Activated naive CD4-positive, alpha-beta T cell treated with anti-CD3 and anti-CD28 coated beads, Interleukin-2, amount 50 U/mL, for 24 hours (primary cell): Measurements from ENCODE around the gene ST3GAL3.
"Not testable (repeated sequence)": the region's sequence is repeated elsewhere in the genome, so short reads cannot be mapped to it uniquely, and the experiment has no call there.

Experiments
- H3K27ac Mint-ChIP-seq: one replicate; pipeline ENCODE4 v1.8.0; 2021; ENCODE audit warnings: mild to moderate bottlenecking, mixed read lengths
- H3K27me3 Mint-ChIP-seq: one replicate; pipeline ENCODE4 v1.8.0; 2021; ENCODE audit warnings: mixed read lengths
- H3K36me3 Mint-ChIP-seq: one replicate; pipeline ENCODE4 v1.8.0; 2021; ENCODE audit warnings: mixed read lengths
- H3K4me1 Mint-ChIP-seq: one replicate; pipeline ENCODE4 v1.8.0; 2021; ENCODE audit warnings: mixed read lengths
- H3K4me3 Mint-ChIP-seq: one replicate; pipeline ENCODE4 v1.8.0; 2021; ENCODE audit warnings: mild to moderate bottlenecking, mixed read lengths
- H3K9me3 Mint-ChIP-seq: one replicate; pipeline ENCODE4 v1.8.0; 2021; ENCODE audit warnings: mixed read lengths

ST3GAL3 gene

GRCh38 chr1:43833902-43834279 is 126.6 kb downstream of the ST3GAL3 start:
- H3K27ac Mint-ChIP-seq, H3K4me3 Mint-ChIP-seq, H3K27me3 Mint-ChIP-seq, H3K9me3 Mint-ChIP-seq: not testable (repeated sequence)
- Mint-ChIP-seq H3K4me1 (peaks cover 50% of the 10 kb centered on the region), H3K36me3 (peaks cover 13% of the 10 kb centered on the region)

GRCh38 chr1:43834280-43835081 is 127.1 kb downstream of the ST3GAL3 start:
- H3K4me1 Mint-ChIP-seq: peaks cover 50% of the 10 kb centered on the region
- no peaks in the 10 kb centered on the region for H3K27me3 Mint-ChIP-seq
- H3K4me3 Mint-ChIP-seq: no peak overlapping the region
- no peaks in the 10 kb centered on the region for H3K9me3 Mint-ChIP-seq
- peaks cover 16% of the 10 kb centered on the region for H3K36me3 Mint-ChIP-seq
- H3K27ac Mint-ChIP-seq: no peak overlapping the region

- no peak overlapping the region for H3K4me3 Mint-ChIP-seq
Observed at GRCh38 chr1:43835082-43836021, 128.0 kb downstream of the ST3GAL3 start.

GRCh38 chr1:43836267-43836951 is 129.1 kb downstream of the ST3GAL3 start:
- peaks cover 50% of the 10 kb centered on the region for H3K4me1 Mint-ChIP-seq
- H3K27me3 Mint-ChIP-seq: no peaks in the 10 kb centered on the region
- no peaks in the 10 kb centered on the region for H3K9me3 Mint-ChIP-seq
- H3K36me3 Mint-ChIP-seq: peaks cover 29% of the 10 kb centered on the region
- H3K27ac Mint-ChIP-seq: no peak overlapping the region
- H3K4me3 Mint-ChIP-seq: no peak overlapping the region

More at GRCh38 chr1:43835082-43836021, 128.0 kb downstream of the ST3GAL3 start:
- H3K36me3 Mint-ChIP-seq: peaks cover 20% of the 10 kb centered on the region
- no peaks in the 10 kb centered on the region for H3K27me3 Mint-ChIP-seq
- H3K4me1 Mint-ChIP-seq: peaks cover 50% of the 10 kb centered on the region
- H3K27ac Mint-ChIP-seq: peak overlapping the region; percentile 18
- no peaks in the 10 kb centered on the region for H3K9me3 Mint-ChIP-seq

- Mint-ChIP-seq H3K4me3 (no peak overlapping the region), H3K4me1 (peaks cover 27% of the 10 kb centered on the region), H3K9me3 (peaks cover 7% of the 10 kb centered on the region), H3K36me3 (peaks cover 41% of the 10 kb centered on the region), H3K27ac (no peak overlapping the region), H3K27me3 (no peaks in the 10 kb centered on the region)
Observed at GRCh38 chr1:43839056-43839455, 131.7 kb downstream of the ST3GAL3 start.

DNA sequence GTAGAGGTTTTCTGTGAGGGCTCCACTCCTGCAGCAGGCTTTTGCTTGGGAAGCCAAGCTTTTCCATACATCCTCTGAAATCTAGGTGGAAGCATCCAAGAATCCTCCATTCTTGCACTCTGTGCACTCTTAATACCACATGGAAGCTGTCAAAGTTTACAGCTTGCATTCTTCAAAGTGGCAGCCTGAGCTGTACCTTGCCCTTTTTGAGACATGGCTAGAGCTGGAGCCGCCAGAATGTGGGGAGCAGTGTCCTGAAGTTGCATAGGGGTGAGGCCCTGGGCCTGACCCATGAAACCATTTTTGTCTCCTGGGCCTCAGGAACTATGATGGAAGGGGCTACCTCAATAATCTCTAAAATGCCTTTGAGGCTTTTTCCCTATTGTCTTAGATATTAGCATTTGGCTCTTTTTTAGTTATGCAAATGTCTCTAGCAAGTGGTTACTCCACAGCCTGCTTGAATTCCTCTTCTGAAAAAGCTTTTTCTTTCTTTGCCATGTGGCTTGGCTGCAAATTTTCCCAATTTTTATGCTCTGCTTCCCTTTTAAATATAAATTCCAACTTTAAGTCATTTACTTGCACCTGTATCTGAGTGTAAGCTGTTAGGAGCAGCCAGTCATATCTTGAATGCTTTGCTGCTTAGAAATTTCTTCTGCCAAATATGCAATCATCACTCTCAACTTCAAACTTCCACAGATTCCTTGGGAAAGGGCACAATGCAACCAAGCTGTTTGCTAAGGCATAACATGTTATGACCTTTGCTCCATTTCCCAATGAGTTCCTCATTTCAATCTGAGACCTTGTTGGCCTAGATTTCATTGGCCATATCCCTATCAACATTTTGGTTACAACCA is 134.2 kb downstream of the ST3GAL3 start:
- Mint-ChIP-seq H3K36me3 (peaks cover 40% of the 10 kb centered on the region), H3K4me1 (peaks cover 5% of the 10 kb centered on the region), H3K4me3 (no peak overlapping the region), H3K27me3 (no peaks in the 10 kb centered on the region), H3K9me3 (peaks cover 7% of the 10 kb centered on the region), H3K27ac (no peak overlapping the region)

GRCh38 chr1:43842175-43842498 is 134.8 kb downstream of the ST3GAL3 start:
- H3K4me1 Mint-ChIP-seq: peaks cover 1% of the 10 kb centered on the region
- no peak overlapping the region for H3K27ac Mint-ChIP-seq
- H3K27me3 Mint-ChIP-seq: no peaks in the 10 kb centered on the region
- peaks cover 40% of the 10 kb centered on the region for H3K36me3 Mint-ChIP-seq
- H3K4me3 Mint-ChIP-seq: no peak overlapping the region
- peaks cover 7% of the 10 kb centered on the region for H3K9me3 Mint-ChIP-seq

GRCh38 chr1:43843684-43844083 is 136.3 kb downstream of the ST3GAL3 start:
- Mint-ChIP-seq H3K36me3 (peaks cover 36% of the 10 kb centered on the region), H3K27ac (no peak overlapping the region), H3K4me1 (peaks cover 5% of the 10 kb centered on the region), H3K27me3 (no peaks in the 10 kb centered on the region), H3K4me3 (no peak overlapping the region), H3K9me3 (peaks cover 7% of the 10 kb centered on the region)

GRCh38 chr1:43844114-43844513 is 136.8 kb downstream of the ST3GAL3 start:
- H3K4me3 Mint-ChIP-seq: no peak overlapping the region
- no peak overlapping the region for H3K27ac Mint-ChIP-seq
- H3K36me3 Mint-ChIP-seq: peaks cover 36% of the 10 kb centered on the region
- H3K27me3 Mint-ChIP-seq: no peaks in the 10 kb centered on the region
- peaks cover 7% of the 10 kb centered on the region for H3K9me3 Mint-ChIP-seq
- H3K4me1 Mint-ChIP-seq: peaks cover 5% of the 10 kb centered on the region

GRCh38 chr1:43847290-43847689 is 140.0 kb downstream of the ST3GAL3 start:
- Mint-ChIP-seq H3K36me3 (peaks cover 14% of the 10 kb centered on the region), H3K27ac (no peak overlapping the region), H3K4me1 (peaks cover 9% of the 10 kb centered on the region), H3K9me3 (peaks cover under 1% of the 10 kb centered on the region), H3K27me3 (no peaks in the 10 kb centered on the region), H3K4me3 (no peak overlapping the region)

GRCh38 chr1:43847882-43848281 is 140.5 kb downstream of the ST3GAL3 start:
- Mint-ChIP-seq H3K9me3 (no peaks in the 10 kb centered on the region), H3K4me3 (no peak overlapping the region), H3K27me3 (no peaks in the 10 kb centered on the region), H3K27ac (no peak overlapping the region), H3K4me1 (peaks cover 12% of the 10 kb centered on the region), H3K36me3 (peaks cover 12% of the 10 kb centered on the region)

DNA sequence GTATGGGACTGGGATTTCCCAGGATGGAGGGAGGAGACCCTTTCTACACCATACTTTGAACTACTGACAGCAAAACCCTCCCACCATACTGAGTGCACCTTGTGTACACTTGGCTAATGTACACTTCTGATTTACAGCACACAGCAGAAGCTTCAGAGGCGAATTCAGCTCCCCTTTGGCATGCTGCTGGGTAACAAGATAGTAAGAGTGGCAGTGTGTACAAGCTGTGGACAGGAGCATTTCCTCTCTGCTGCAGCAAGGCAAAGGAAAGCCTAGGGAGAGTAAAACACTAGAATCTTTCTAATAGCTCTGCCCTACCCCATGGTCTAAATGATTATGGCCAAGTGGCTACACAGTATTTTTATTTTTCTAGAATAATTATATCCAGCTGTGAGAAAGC is 142.3 kb downstream of the ST3GAL3 start:
- Mint-ChIP-seq H3K27ac (no peak overlapping the region), H3K4me3 (no peak overlapping the region), H3K9me3 (no peaks in the 10 kb centered on the region), H3K4me1 (peaks cover 12% of the 10 kb centered on the region), H3K36me3 (peaks cover 10% of the 10 kb centered on the region), H3K27me3 (no peaks in the 10 kb centered on the region)

- Mint-ChIP-seq H3K36me3 (peaks cover 12% of the 10 kb centered on the region), H3K9me3 (no peaks in the 10 kb centered on the region), H3K27me3 (no peaks in the 10 kb centered on the region), H3K4me1 (peaks cover 12% of the 10 kb centered on the region), H3K27ac (no peak overlapping the region), H3K4me3 (no peak overlapping the region)
Observed at GRCh38 chr1:43850591-43851233, 143.4 kb downstream of the ST3GAL3 start.

DNA sequence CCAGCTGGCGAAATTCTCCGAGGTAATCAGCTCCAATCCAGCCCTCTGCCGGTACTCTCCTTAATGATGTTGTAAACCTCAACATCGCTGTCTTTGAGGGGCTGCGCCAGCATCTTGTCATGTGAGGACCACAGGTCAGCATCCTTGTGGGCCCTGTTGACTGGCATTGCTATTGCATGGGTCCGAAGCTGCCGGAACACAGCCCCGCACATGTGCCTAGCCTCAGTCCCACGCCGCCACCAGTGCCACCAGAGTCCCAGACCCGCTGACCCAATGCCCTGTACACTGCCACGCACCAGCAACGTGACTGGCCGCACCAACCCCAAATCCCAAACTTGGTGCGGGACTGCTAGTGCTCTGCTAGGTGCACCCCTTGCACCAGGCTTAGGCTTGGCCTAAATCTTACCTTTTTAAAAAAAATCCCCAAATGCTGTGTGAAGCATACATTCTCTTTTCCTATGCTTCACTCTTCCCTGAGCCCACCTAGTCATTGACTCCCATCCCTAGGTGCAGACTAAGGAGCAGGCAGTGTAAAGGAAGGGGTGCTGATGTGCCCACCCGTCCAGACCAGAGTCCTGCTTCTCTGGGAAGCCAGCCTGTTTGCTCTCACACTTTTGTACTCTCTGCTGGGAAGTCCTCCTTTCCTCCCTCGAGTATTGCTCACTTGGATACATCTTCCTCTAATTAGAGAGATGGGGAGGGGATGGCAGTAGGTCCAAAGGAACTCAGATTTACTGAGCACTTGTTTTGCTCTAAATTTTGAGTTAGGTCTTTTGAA is 144.4 kb downstream of the ST3GAL3 start:
- Mint-ChIP-seq H3K4me1 (peaks cover 12% of the 10 kb centered on the region), H3K27ac (no peak overlapping the region), H3K36me3 (peaks cover 14% of the 10 kb centered on the region), H3K9me3 (no peaks in the 10 kb centered on the region), H3K27me3 (no peaks in the 10 kb centered on the region), H3K4me3 (no peak overlapping the region)
